GM23338 (cell line): Measurements from ENCODE around the gene GTPBP8. TPM values are rescaled to one million over a fixed set of nuclear protein-coding genes. Genes with fewer than 3 reads are reported as not detected.

ENCODE experiments used
- ATAC-seq: fragments of 200-7000 bp; cut with Tn5 transposase; 3 replicates; pipeline ENCODE4 v1.9.1; 2020
- DNase-seq: peaks from one replicate; pipeline ENCODE4 v3.0.0-alpha.2; 2015; ENCODE audit warnings: low spot score
- H2AFZ ChIP-seq: fragments of 200-600 bp; sonication (generic); 2 replicates; pipeline ENCODE4 v1.8.0; 2016; ENCODE audit warnings: antibody characterized with exemption, mild to moderate bottlenecking, moderate library complexity
- H3F3A ChIP-seq: fragments of 200-600 bp; sonication (generic); replicated peaks from 2 replicates; pipeline ENCODE4 v1.8.0; 2017; ENCODE audit warnings: antibody characterized with exemption, mixed run types, low read depth
- H3K27ac ChIP-seq: fragments of 200-600 bp; sonication (generic); 2 replicates; pipeline ENCODE4 v1.6.1; 2016; ENCODE audit warnings: low read depth
- H3K27me3 ChIP-seq: fragments of 200-600 bp; sonication (generic); 2 replicates; pipeline ENCODE4 v1.8.0; 2016; ENCODE audit warnings: mild to moderate bottlenecking, mixed run types, moderate library complexity; ENCODE audit not compliant: insufficient read depth
- H3K36me3 ChIP-seq: fragments of 200-600 bp; sonication (generic); 2 replicates; pipeline ENCODE4 v1.8.0; 2016; ENCODE audit warnings: mild to moderate bottlenecking; ENCODE audit not compliant: insufficient read depth
- H3K4me1 ChIP-seq: fragments of 200-600 bp; sonication (generic); 2 replicates; pipeline ENCODE4 v1.8.0; 2016; ENCODE audit warnings: mild to moderate bottlenecking, moderate library complexity; ENCODE audit not compliant: insufficient read depth
- H3K4me2 ChIP-seq: fragments of 200-600 bp; sonication (generic); 2 replicates; pipeline ENCODE4 v1.7.1; 2017; ENCODE audit warnings: mixed run types
- H3K4me3 ChIP-seq: fragments of 200-600 bp; sonication (generic); 2 replicates; pipeline ENCODE4 v1.6.1; 2016; ENCODE audit warnings: mixed run types
- H3K79me2 ChIP-seq: fragments of 200-600 bp; sonication (generic); replicated peaks from 2 replicates; pipeline ENCODE4 v1.8.0; 2017; ENCODE audit warnings: mild to moderate bottlenecking; ENCODE audit not compliant: insufficient read depth
- H3K9me2 ChIP-seq: fragments of 200-600 bp; sonication (generic); 2 replicates; pipeline ENCODE4 v1.8.0; 2017; ENCODE audit not compliant: insufficient read depth
- H4K20me1 ChIP-seq: fragments of 200-600 bp; sonication (generic); replicated peaks from 2 replicates; pipeline ENCODE4 v1.8.0; 2017; ENCODE audit warnings: mild to moderate bottlenecking; ENCODE audit not compliant: insufficient read depth
- H3K27ac Mint-ChIP-seq: 2 replicates; pipeline ENCODE4 v1.8.0; 2020; ENCODE audit warnings: inconsistent platforms, mild to moderate bottlenecking, moderate library complexity, mixed read lengths
- H3K27me3 Mint-ChIP-seq: 3 replicates; pipeline ENCODE4 v1.8.0; 2022; ENCODE audit warnings: low read depth, mild to moderate bottlenecking, moderate library complexity, mixed read lengths, inconsistent platforms; ENCODE audit not compliant: insufficient read depth, poor library complexity
- H3K36me3 Mint-ChIP-seq: 3 replicates; pipeline ENCODE4 v1.8.0; 2021; ENCODE audit warnings: low read depth, mild to moderate bottlenecking, inconsistent platforms, moderate library complexity, mixed read lengths
- H3K4me1 Mint-ChIP-seq: 3 replicates; pipeline ENCODE4 v1.8.0; 2020; ENCODE audit warnings: mild to moderate bottlenecking, inconsistent platforms, mixed read lengths
- H3K4me3 Mint-ChIP-seq: 3 replicates; pipeline ENCODE4 v1.8.0; 2021; ENCODE audit warnings: moderate library complexity, mild to moderate bottlenecking, inconsistent platforms, mixed read lengths
- H3K9me3 Mint-ChIP-seq: 3 replicates; pipeline ENCODE4 v1.8.0; 2020; ENCODE audit warnings: moderate library complexity, mild to moderate bottlenecking, inconsistent platforms, mixed read lengths
- CREB1 ChIP-seq: fragments of 250-450 bp; sonication (Bioruptor Pico); IDR thresholded peaks from 2 replicates; pipeline ENCODE4 v1.5.0; 2020; ENCODE audit warnings: low read depth, mild to moderate bottlenecking, moderate library complexity
- CTCF ChIP-seq, 2 experiments: fragments of 200-600 bp in 1 of 2; sonication (generic) in 1 of 2; conservative IDR thresholded peaks; 2 replicates each; pipeline versions ENCODE4 v1.5.1 to v1.6.1; 2016 to 2017; ENCODE audit warnings: antibody characterized with exemption in 2 of 2, low read depth in 2 of 2, mild to moderate bottlenecking in 2 of 2, moderate library complexity in 1 of 2
- EZH2 ChIP-seq: fragments of 200-600 bp; sonication (generic); IDR thresholded peaks from one replicate; pipeline ENCODE4 v1.8.0; 2017; ENCODE audit warnings: antibody characterized with exemption, mild to moderate bottlenecking, low read depth; ENCODE audit not compliant: unreplicated experiment
- EZH2phosphoT487 ChIP-seq: fragments of 200-600 bp; sonication (generic); IDR thresholded peaks from one replicate; pipeline ENCODE4 v1.8.1; 2018; ENCODE audit warnings: antibody characterized with exemption; ENCODE audit not compliant: unreplicated experiment
- JUNB ChIP-seq: IDR thresholded peaks from one replicate; pipeline ENCODE4 v1.6.1; 2016; ENCODE audit warnings: antibody characterized with exemption; ENCODE audit not compliant: unreplicated experiment
- NANOG ChIP-seq: IDR thresholded peaks from 2 replicates; pipeline ENCODE4 v1.6.1; 2016; ENCODE audit warnings: antibody characterized with exemption, borderline replicate concordance
- POLR2AphosphoS5 ChIP-seq: IDR thresholded peaks from 2 replicates; pipeline ENCODE4 v1.6.1; 2016; ENCODE audit warnings: antibody characterized with exemption, low read depth
- REST ChIP-seq: IDR thresholded peaks from one replicate; pipeline ENCODE4 v1.6.1; 2018; ENCODE audit warnings: antibody characterized with exemption; ENCODE audit not compliant: unreplicated experiment
- STAT1 ChIP-seq: IDR thresholded peaks from one replicate; pipeline ENCODE4 v1.6.1; 2016; ENCODE audit warnings: antibody characterized with exemption; ENCODE audit not compliant: unreplicated experiment
- ZNF114 ChIP-seq: fragments of 250-450 bp; sonication (Bioruptor Pico); IDR thresholded peaks from 2 replicates; pipeline ENCODE4 v1.5.0; 2020; ENCODE audit warnings: mild to moderate bottlenecking, moderate library complexity
- ZNF331 ChIP-seq: fragments of 250-450 bp; sonication (Bioruptor Pico); IDR thresholded peaks from 2 replicates; pipeline ENCODE4 v1.5.0; 2020; ENCODE audit warnings: low read depth, mild to moderate bottlenecking, moderate library complexity
- polyA plus RNA-seq: library from polyadenylated mRNA; unstranded; fragments of >200 nt; fragmentation: Nextera tagmentation; extraction: Ambion mirVana; gene quantifications from 2 replicates; pipeline ENCODE4 v1.2.1, GENCODE V29; 2016
- total RNA-seq: library from RNA; depleted of rRNA; stranded (reverse); fragments of >200 nt; shearing (Covaris generic); gene quantifications from 2 replicates; pipeline ENCODE4 v1.2.3, GENCODE V29; 2014
- TF ChIP-seq, protein P1 (sequence below): IDR thresholded peaks from 2 replicates; pipeline ENCODE4 v1.6.1; 2016; ENCODE audit warnings: antibody characterized with exemption
- TF ChIP-seq, protein P2 (sequence below): fragments of 250-450 bp; sonication (Bioruptor Pico); IDR thresholded peaks from 2 replicates; pipeline ENCODE4 v1.5.0; 2020; ENCODE audit warnings: mild to moderate bottlenecking, moderate library complexity

The GTPBP8 gene
- total and polyA plus RNA-seq, 2 experiments from 2014 or later: 39.9 to 47.1 TPM

DNA sequence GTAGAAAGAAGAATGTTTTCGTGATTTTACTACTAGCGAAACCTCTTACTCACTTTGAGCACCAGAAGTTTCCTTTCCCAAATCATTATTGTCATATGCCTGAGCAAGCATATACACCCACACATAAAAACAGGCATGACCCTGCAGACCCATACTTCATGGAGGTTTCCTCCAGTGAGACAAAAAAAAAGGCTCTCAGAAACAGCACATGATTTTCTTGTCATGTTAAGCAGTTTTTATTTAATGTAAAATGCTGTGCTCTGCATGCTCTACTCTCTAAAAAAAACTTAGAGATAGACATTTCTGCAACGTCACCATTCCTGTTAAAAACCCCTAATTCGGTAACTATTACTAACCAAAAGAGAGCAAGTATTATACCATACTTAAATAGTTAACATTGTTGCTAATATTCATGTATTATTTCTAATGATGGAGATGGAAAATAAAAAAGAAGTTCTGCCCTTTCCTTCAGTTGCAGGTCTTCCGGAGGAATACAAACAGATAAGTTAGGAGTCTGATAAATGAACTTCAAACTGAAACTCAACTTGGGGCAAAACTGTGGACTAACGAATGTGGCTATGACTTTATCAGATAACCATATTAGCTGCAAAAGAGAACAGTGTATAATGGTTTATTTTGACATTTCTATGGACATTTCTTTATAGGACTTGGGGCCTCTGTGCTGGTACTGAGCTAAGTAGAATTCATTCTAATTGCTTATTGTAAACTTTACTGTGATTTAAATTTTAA, 31.8 kb upstream of the GTPBP8 start:
- Mint-ChIP-seq H3K4me3 (no peak overlapping the region), H3K36me3 (peaks cover 7% of the 10 kb centered on the region)
- ATAC-seq: no peak

More for the DNA sequence above, 31.8 kb upstream of the GTPBP8 start:
- H3K27me3 Mint-ChIP-seq: no peaks in the 10 kb centered on the region
- Histone ChIP-seq H3K79me2 (no peaks in the 10 kb centered on the region), H2AFZ (no peak overlapping the region), H4K20me1 (no peaks in the 10 kb centered on the region), H3K27me3 (no peaks in the 10 kb centered on the region), H3K36me3 (no peaks in the 10 kb centered on the region), H3F3A (no peaks in the 10 kb centered on the region), H3K4me2 (no peak overlapping the region), H3K9me2 (no peaks in the 10 kb centered on the region), H3K4me1 (no peaks in the 10 kb centered on the region; the same call in 1 of the 2 replicates), H3K4me3 (no peak overlapping the region), H3K27ac (no peak overlapping the region)
- H3K4me1 Mint-ChIP-seq: peaks cover 12% of the 10 kb centered on the region; the same call in 2 of the 3 replicates
- H3K27ac Mint-ChIP-seq: no peak overlapping the region; the same call in 1 of the 2 replicates
- no peak for TF ChIP-seq STAT1
- TF ChIP-seq EZH2phosphoT487: no peak
- TF ChIP-seq, protein P1, sequence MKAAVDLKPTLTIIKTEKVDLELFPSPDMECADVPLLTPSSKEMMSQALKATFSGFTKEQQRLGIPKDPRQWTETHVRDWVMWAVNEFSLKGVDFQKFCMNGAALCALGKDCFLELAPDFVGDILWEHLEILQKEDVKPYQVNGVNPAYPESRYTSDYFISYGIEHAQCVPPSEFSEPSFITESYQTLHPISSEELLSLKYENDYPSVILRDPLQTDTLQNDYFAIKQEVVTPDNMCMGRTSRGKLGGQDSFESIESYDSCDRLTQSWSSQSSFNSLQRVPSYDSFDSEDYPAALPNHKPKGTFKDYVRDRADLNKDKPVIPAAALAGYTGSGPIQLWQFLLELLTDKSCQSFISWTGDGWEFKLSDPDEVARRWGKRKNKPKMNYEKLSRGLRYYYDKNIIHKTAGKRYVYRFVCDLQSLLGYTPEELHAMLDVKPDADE: no peak
- no peak for TF ChIP-seq ZNF331 (CRISPR knock-in tag)
- TF ChIP-seq CTCF (conservative IDR thresholded peaks at IDR 0.05; ENCODE audit: low read depth in 2 of 2): no peak
- no peak for TF ChIP-seq POLR2AphosphoS5
- TF ChIP-seq JUNB: no peak
- TF ChIP-seq EZH2: no peak
- TF ChIP-seq NANOG: no peak
- no peak for TF ChIP-seq ZNF114 (CRISPR knock-in tag)
- TF ChIP-seq REST: no peak
- TF ChIP-seq, protein P2, sequence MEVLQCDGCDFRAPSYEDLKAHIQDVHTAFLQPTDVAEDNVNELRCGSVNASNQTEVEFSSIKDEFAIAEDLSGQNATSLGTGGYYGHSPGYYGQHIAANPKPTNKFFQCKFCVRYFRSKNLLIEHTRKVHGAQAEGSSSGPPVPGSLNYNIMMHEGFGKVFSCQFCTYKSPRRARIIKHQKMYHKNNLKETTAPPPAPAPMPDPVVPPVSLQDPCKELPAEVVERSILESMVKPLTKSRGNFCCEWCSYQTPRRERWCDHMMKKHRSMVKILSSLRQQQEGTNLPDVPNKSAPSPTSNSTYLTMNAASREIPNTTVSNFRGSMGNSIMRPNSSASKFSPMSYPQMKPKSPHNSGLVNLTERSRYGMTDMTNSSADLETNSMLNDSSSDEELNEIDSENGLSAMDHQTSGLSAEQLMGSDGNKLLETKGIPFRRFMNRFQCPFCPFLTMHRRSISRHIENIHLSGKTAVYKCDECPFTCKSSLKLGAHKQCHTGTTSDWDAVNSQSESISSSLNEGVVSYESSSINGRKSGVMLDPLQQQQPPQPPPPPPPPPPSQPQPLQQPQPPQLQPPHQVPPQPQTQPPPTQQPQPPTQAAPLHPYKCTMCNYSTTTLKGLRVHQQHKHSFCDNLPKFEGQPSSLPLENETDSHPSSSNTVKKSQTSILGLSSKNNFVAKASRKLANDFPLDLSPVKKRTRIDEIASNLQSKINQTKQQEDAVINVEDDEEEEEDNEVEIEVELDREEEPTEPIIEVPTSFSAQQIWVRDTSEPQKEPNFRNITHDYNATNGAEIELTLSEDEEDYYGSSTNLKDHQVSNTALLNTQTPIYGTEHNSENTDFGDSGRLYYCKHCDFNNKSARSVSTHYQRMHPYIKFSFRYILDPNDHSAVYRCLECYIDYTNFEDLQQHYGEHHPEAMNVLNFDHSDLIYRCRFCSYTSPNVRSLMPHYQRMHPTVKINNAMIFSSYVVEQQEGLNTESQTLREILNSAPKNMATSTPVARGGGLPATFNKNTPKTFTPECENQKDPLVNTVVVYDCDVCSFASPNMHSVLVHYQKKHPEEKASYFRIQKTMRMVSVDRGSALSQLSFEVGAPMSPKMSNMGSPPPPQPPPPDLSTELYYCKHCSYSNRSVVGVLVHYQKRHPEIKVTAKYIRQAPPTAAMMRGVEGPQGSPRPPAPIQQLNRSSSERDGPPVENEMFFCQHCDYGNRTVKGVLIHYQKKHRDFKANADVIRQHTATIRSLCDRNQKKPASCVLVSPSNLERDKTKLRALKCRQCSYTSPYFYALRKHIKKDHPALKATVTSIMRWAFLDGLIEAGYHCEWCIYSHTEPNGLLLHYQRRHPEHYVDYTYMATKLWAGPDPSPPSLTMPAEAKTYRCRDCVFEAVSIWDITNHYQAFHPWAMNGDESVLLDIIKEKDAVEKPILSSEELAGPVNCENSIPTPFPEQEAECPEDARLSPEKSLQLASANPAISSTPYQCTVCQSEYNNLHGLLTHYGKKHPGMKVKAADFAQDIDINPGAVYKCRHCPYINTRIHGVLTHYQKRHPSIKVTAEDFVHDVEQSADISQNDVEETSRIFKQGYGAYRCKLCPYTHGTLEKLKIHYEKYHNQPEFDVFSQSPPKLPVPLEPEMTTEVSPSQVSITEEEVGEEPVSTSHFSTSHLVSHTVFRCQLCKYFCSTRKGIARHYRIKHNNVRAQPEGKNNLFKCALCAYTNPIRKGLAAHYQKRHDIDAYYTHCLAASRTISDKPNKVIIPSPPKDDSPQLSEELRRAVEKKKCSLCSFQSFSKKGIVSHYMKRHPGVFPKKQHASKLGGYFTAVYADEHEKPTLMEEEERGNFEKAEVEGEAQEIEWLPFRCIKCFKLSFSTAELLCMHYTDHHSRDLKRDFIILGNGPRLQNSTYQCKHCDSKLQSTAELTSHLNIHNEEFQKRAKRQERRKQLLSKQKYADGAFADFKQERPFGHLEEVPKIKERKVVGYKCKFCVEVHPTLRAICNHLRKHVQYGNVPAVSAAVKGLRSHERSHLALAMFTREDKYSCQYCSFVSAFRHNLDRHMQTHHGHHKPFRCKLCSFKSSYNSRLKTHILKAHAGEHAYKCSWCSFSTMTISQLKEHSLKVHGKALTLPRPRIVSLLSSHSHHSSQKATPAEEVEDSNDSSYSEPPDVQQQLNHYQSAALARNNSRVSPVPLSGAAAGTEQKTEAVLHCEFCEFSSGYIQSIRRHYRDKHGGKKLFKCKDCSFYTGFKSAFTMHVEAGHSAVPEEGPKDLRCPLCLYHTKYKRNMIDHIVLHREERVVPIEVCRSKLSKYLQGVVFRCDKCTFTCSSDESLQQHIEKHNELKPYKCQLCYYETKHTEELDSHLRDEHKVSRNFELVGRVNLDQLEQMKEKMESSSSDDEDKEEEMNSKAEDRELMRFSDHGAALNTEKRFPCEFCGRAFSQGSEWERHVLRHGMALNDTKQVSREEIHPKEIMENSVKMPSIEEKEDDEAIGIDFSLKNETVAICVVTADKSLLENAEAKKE: no peak
- no peak for TF ChIP-seq CREB1
- H3K9me3 Mint-ChIP-seq: peaks cover 13% of the 10 kb centered on the region
- DNase-seq: no peak
